Activated CD4-positive, alpha-beta T cell treated with anti-CD3 and anti-CD28 coated beads for 36 hours (primary cell): Measurements from ENCODE around the gene TRAPPC2. TPM values are rescaled to one million over a fixed set of nuclear protein-coding genes. Genes with fewer than 3 reads are reported as not detected.
A peak's percentile ranks its signal among the peaks of the same experiment; 100 is the strongest.

ENCODE experiments used
- ATAC-seq: fragments of 200-7000 bp; cut with Tn5 transposase; one replicate; pipeline ENCODE4 v1.10.0; 2021; ENCODE audit warnings: mild to moderate bottlenecking, moderate library complexity
- CTCF ChIA-PET: fragments of 350-600 bp; sonication (Branson Sonifier 250); formaldehyde crosslinking; loops from one replicate; lab custom pipeline; 2021; ENCODE audit warnings: antibody characterized with exemption; lab: Charles Lee
- POLR2A ChIA-PET: fragments of 350-600 bp; sonication (Branson Sonifier 250); formaldehyde crosslinking; loops from one replicate; lab custom pipeline; 2021; ENCODE audit warnings: antibody characterized with exemption, inconsistent platforms; lab: Charles Lee
- DNase-seq: peaks from one replicate; pipeline ENCODE4 v3.0.0-alpha.2; 2020
- H3K27ac Mint-ChIP-seq: one replicate; pipeline ENCODE4 v1.8.0; 2021; ENCODE audit warnings: mixed read lengths
- H3K27me3 Mint-ChIP-seq: one replicate; pipeline ENCODE4 v1.8.0; 2021; ENCODE audit warnings: mixed read lengths
- H3K36me3 Mint-ChIP-seq: one replicate; pipeline ENCODE4 v1.8.0; 2021; ENCODE audit warnings: low read depth, mixed read lengths
- H3K4me1 Mint-ChIP-seq: one replicate; pipeline ENCODE4 v1.8.0; 2021; ENCODE audit warnings: mixed read lengths
- H3K4me3 Mint-ChIP-seq: one replicate; pipeline ENCODE4 v1.8.0; 2021; ENCODE audit warnings: mild to moderate bottlenecking, moderate library complexity, mixed read lengths
- H3K9me3 Mint-ChIP-seq: one replicate; pipeline ENCODE4 v1.8.0; 2021; ENCODE audit warnings: low read depth, mixed read lengths
- intact Hi-C, 2 experiments: fragments of 100-400 bp; cut with DNase I in 1 of 2; cut with micrococcal nuclease in 1 of 2; formaldehyde crosslinking; loops; one replicate each; pipeline versions ENCODE4 v1.14.2 to v1.15.1; 2022 to 2024; cut with DNase I, micrococcal nuclease
- total RNA-seq, 2 experiments: library from RNA; stranded (reverse); gene quantifications; one replicate each; pipeline ENCODE4 v1.2.3, GENCODE V29; 2021

The TRAPPC2 gene
- 10 to 100 TPM; 10.3 to 16.4 TPM for total RNA-seq

- Mint-ChIP-seq H3K9me3 (peaks cover 2% of the 10 kb centered on the region), H3K27ac (peak within 1 kb of the TSS; percentile 93), H3K36me3 (peaks cover 41% of the 10 kb centered on the region), H3K4me1 (peaks cover 42% of the 10 kb centered on the region), H3K27me3 (no peaks in the 10 kb centered on the region), H3K4me3 (peak within 1 kb of the TSS; percentile 81)
- ChIA-PET POLR2A (interaction anchor here (0.6 to 2.2 kb wide), 5 partner anchors 8 to 683 kb away, joined by 3 to 9 read pairs (median 4); no protein-coding TSS in a partner anchor), CTCF (interaction anchor here (0.8 to 1.9 kb wide), 7 partner anchors 8 to 1470 kb away, joined by 3 to 10 read pairs (median 4); partner anchors contain the start of gene RAB9A)
- ATAC-seq = peak; percentile 95
- intact Hi-C loops = loop anchor here (1.0 to 10.0 kb wide), 9 partner anchors 8 to 640 kb away; partner anchors contain the start of genes RAB9A (in 2 of the 2), TCEANC (in 2 of the 2) and GEMIN8 (in 1 of the 2)
- DNase-seq = peak; percentile 93
Measured at GRCh38 chrX:13734278-13735172, at the start of gene TRAPPC2, which contains the start of gene OFD1. TSS of gene TRAPPC2 (minus strand) at chrX:13734620. CDS start at chrX:13719963, 14,657 bp downstream. TSS of gene OFD1 (plus strand) at chrX:13734748. CDS start at chrX:13735072, 324 bp downstream.

GRCh38 chrX:13780868-13781427 lies 46.5 kb upstream of the TRAPPC2 start:
- ChIA-PET CTCF (interaction anchor here (0.5 kb wide), 2 partner anchors 111 to 114 kb away, joined by 3 to 4 read pairs; no protein-coding TSS in a partner anchor), POLR2A (no interaction called here)
- no peaks in the 10 kb centered on the region for H3K27me3 Mint-ChIP-seq
- no peak overlapping the region for H3K27ac Mint-ChIP-seq
- DNase-seq (no peak), ATAC-seq (no peak)
- no peak overlapping the region for H3K4me3 Mint-ChIP-seq
- H3K9me3 Mint-ChIP-seq = no peaks in the 10 kb centered on the region
- intact Hi-C loops = no loop called here
- H3K36me3 Mint-ChIP-seq = no peaks in the 10 kb centered on the region
- H3K4me1 Mint-ChIP-seq = peaks cover 6% of the 10 kb centered on the region

DNA sequence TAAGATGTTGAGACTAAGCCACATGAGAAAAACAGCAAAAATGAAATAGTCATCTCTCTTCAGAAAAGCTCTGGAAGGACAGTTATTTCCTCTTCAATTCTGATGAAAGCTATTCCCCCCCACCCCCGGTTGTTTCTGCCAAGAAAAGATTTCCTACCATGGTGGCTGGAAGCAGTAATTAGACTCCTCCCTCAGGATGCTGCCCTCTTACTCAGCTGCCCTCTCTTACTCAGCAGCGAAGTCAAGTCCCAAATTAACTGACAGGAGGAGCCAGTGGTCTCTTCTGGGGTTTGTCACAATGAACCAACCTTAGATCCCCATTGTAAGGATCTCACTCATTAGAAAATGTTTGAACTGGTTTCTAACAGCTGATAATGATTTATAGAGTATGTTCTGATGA lies 44.5 kb upstream of the TRAPPC2 start:
- ChIA-PET POLR2A (no interaction called here), CTCF (interaction anchor here (0.8 kb wide), 1 partner anchor 103 kb away, joined by 3 read pairs; no protein-coding TSS in a partner anchor)
- no peaks in the 10 kb centered on the region for H3K9me3 Mint-ChIP-seq
- peaks cover 6% of the 10 kb centered on the region for H3K4me1 Mint-ChIP-seq
- peak overlapping the region; percentile 19 for H3K27ac Mint-ChIP-seq
- DNase-seq (peak; percentile 18), ATAC-seq (peak; percentile 68)
- H3K36me3 Mint-ChIP-seq = peaks cover 9% of the 10 kb centered on the region
- no peaks in the 10 kb centered on the region for H3K27me3 Mint-ChIP-seq
- intact Hi-C loops = no loop called here
- H3K4me3 Mint-ChIP-seq = no peak overlapping the region

DNA sequence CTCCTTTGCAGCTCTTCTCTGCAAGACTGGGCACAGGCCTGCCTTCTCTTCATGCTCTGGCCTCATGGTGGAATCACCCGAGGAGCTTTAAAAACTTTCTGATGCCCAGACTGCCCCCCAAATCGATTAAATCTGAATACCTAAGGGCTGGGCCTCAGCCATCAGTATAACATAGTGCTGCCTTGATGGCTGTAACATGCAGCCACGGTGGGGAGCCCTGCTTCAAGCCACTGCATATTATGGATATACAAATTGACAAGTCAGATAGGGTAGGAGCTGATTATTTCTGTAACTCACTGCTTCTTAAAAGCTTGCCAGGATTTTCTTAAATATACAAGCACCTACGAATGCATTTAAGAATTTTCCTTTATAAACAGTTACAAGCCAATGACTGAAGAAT lies 42.0 kb upstream of the TRAPPC2 start:
- no peak for DNase-seq
- Mint-ChIP-seq H3K27ac (no peak overlapping the region), H3K9me3 (no peaks in the 10 kb centered on the region), H3K4me3 (no peak overlapping the region), H3K27me3 (no peaks in the 10 kb centered on the region), H3K4me1 (peaks cover 6% of the 10 kb centered on the region), H3K36me3 (peaks cover 13% of the 10 kb centered on the region)
- ChIA-PET POLR2A (no interaction called here), CTCF (interaction anchor here (0.9 kb wide), 1 partner anchor 256 kb away, joined by 3 read pairs; no protein-coding TSS in a partner anchor)
- no peak for ATAC-seq
- intact Hi-C loops = no loop called here

- Mint-ChIP-seq H3K27ac (no peak overlapping the region), H3K4me3 (no peak overlapping the region), H3K27me3 (no peaks in the 10 kb centered on the region), H3K9me3 (no peaks in the 10 kb centered on the region), H3K36me3 (peaks cover 13% of the 10 kb centered on the region), H3K4me1 (peaks cover 6% of the 10 kb centered on the region)
- ATAC-seq (no peak), DNase-seq (no peak)
- intact Hi-C loops = no loop called here
- ChIA-PET CTCF (interaction anchor here (0.9 kb wide), 1 partner anchor 256 kb away, joined by 3 read pairs; no protein-coding TSS in a partner anchor), POLR2A (no interaction called here)
Measured at GRCh38 chrX:13775837-13776236, 41.4 kb upstream of the TRAPPC2 start.

- no peaks in the 10 kb centered on the region for H3K9me3 Mint-ChIP-seq
- DNase-seq = no peak
- peaks cover 18% of the 10 kb centered on the region for H3K36me3 Mint-ChIP-seq
- no peak for ATAC-seq
- H3K4me1 Mint-ChIP-seq = peaks cover 8% of the 10 kb centered on the region
- CTCF ChIA-PET = no interaction called here
- intact Hi-C loops = no loop called here
- POLR2A ChIA-PET = no interaction called here
- H3K27ac Mint-ChIP-seq = peak overlapping the region; percentile 10
- no peak overlapping the region for H3K4me3 Mint-ChIP-seq
- H3K27me3 Mint-ChIP-seq = no peaks in the 10 kb centered on the region
Measured at GRCh38 chrX:13774696-13775095, 40.3 kb upstream of the TRAPPC2 start.

DNA sequence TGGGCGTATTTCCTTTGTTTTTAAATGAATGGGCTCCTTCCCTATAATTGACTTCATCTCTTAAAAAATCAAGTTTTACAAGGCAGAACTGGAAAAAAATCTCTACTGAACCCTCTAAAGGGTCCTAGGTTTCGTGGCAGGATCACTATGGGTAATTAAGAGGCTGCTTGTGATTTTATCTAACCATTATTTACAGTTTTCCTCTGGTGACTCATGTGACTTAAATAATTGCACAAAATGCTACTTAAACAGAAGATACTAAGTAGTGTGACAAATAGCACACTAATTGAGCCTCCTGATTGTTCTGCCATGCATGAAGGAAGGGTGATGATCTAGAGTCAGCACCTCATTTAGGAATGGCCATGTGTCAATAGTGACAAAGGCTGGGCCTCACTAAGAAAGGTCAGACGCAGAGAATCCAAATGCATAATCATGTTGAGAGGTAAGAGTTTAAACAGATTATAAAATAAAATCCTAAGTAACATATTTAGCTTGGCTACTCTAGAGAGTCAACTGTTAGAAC lies 35.7 kb upstream of the TRAPPC2 start:
- Mint-ChIP-seq H3K27me3 (no peaks in the 10 kb centered on the region), H3K4me1 (peaks cover 2% of the 10 kb centered on the region), H3K36me3 (peaks cover 32% of the 10 kb centered on the region), H3K27ac (no peak overlapping the region), H3K4me3 (no peak overlapping the region), H3K9me3 (no peaks in the 10 kb centered on the region)
- ChIA-PET CTCF (interaction anchor here (0.5 to 0.6 kb wide), 2 partner anchors 18 to 262 kb away, joined by 3 read pairs; no protein-coding TSS in a partner anchor), POLR2A (no interaction called here)
- DNase-seq (no peak), ATAC-seq (no peak)
- intact Hi-C loops = no loop called here

GRCh38 chrX:13768939-13769338 lies 34.5 kb upstream of the TRAPPC2 start:
- no peaks in the 10 kb centered on the region for H3K9me3 Mint-ChIP-seq
- H3K4me1 Mint-ChIP-seq = peaks cover 2% of the 10 kb centered on the region
- no peaks in the 10 kb centered on the region for H3K27me3 Mint-ChIP-seq
- H3K27ac Mint-ChIP-seq = no peak overlapping the region
- POLR2A ChIA-PET = no interaction called here
- CTCF ChIA-PET = interaction anchor here (0.6 kb wide), 1 partner anchor 11 kb away, joined by 3 read pairs; no protein-coding TSS in a partner anchor
- H3K4me3 Mint-ChIP-seq = no peak overlapping the region
- H3K36me3 Mint-ChIP-seq = peaks cover 30% of the 10 kb centered on the region
- intact Hi-C loops = no loop called here
- DNase-seq (no peak), ATAC-seq (no peak)

DNA sequence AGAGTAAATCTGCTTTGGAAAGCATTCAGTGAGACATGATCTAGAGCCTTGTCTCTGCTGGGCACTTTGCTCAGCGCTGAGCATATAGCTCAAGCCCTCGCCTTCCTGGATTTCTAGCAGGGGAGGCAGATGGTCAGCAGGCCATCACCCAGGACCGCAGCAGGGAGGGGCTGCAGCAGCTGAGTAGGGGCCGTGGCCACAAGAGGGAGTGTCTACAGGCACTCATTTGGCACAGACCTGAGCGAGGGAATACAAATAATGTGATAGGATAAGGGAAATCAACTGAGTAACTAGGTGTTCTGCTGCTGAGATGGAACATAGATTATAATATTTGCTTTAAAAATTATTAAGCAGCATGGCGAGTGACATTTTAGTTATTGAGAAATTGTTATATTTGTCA lies 30.3 kb upstream of the TRAPPC2 start:
- no peaks in the 10 kb centered on the region for H3K27me3 Mint-ChIP-seq
- peaks cover 5% of the 10 kb centered on the region for H3K4me1 Mint-ChIP-seq
- H3K4me3 Mint-ChIP-seq = no peak overlapping the region
- peaks cover 33% of the 10 kb centered on the region for H3K36me3 Mint-ChIP-seq
- no peak for DNase-seq
- ChIA-PET CTCF (interaction anchor here (0.8 kb wide), 1 partner anchor 248 kb away, joined by 3 read pairs; no protein-coding TSS in a partner anchor), POLR2A (no interaction called here)
- no peaks in the 10 kb centered on the region for H3K9me3 Mint-ChIP-seq
- intact Hi-C loops = no loop called here
- ATAC-seq = no peak
- no peak overlapping the region for H3K27ac Mint-ChIP-seq

GRCh38 chrX:13764281-13764680 lies 29.9 kb upstream of the TRAPPC2 start:
- no peak for ATAC-seq
- no peak for DNase-seq
- no peak overlapping the region for H3K27ac Mint-ChIP-seq
- H3K4me1 Mint-ChIP-seq = peaks cover 5% of the 10 kb centered on the region
- no peaks in the 10 kb centered on the region for H3K27me3 Mint-ChIP-seq
- ChIA-PET POLR2A (no interaction called here), CTCF (interaction anchor here (0.8 kb wide), 1 partner anchor 249 kb away, joined by 3 read pairs; no protein-coding TSS in a partner anchor)
- H3K9me3 Mint-ChIP-seq = no peaks in the 10 kb centered on the region
- peaks cover 31% of the 10 kb centered on the region for H3K36me3 Mint-ChIP-seq
- H3K4me3 Mint-ChIP-seq = no peak overlapping the region
- intact Hi-C loops = no loop called here

- no peak overlapping the region for H3K27ac Mint-ChIP-seq
- peaks cover 33% of the 10 kb centered on the region for H3K36me3 Mint-ChIP-seq
- H3K27me3 Mint-ChIP-seq = no peaks in the 10 kb centered on the region
- POLR2A ChIA-PET = no interaction called here
- intact Hi-C loops = no loop called here
- H3K4me1 Mint-ChIP-seq = peaks cover 5% of the 10 kb centered on the region
- CTCF ChIA-PET = interaction anchor here (2.3 kb wide), 1 partner anchor 14 kb away, joined by 5 read pairs; no protein-coding TSS in a partner anchor
- no peak overlapping the region for H3K4me3 Mint-ChIP-seq
- DNase-seq = no peak
- no peak for ATAC-seq
- no peaks in the 10 kb centered on the region for H3K9me3 Mint-ChIP-seq
Measured at GRCh38 chrX:13763489-13763888, 29.1 kb upstream of the TRAPPC2 start.
